PFSK-1 (cell line): ENCODE measurements around the gene MYL5.

Experiments
- FOXP2 ChIP-seq: optimal IDR thresholded peaks from 2 replicates; pipeline ENCODE3; 2011; ENCODE audit warnings: borderline replicate concordance, control low read depth, inconsistent platforms; ENCODE audit not compliant: insufficient read depth; ENCODE audit errors: extremely low read length, extremely low read depth
- POLR2AphosphoS5 ChIP-seq: IDR thresholded peaks from 2 replicates; pipeline ENCODE4 v1.6.1; 2012; ENCODE audit warnings: low read depth, mild to moderate bottlenecking, control low read depth, low read length, moderate library complexity
- SIN3A ChIP-seq: IDR thresholded peaks from 2 replicates; pipeline ENCODE4 v1.6.1; 2012; ENCODE audit warnings: mild to moderate bottlenecking, low read length, moderate library complexity, borderline replicate concordance; ENCODE audit not compliant: insufficient read depth
- TAF1 ChIP-seq: IDR thresholded peaks from 2 replicates; pipeline ENCODE4 v1.6.1; 2012; ENCODE audit warnings: low read length, control low read depth, borderline replicate concordance; ENCODE audit not compliant: insufficient read depth
- TF ChIP-seq, protein P1 (sequence below), 2 experiments: IDR thresholded peaks; 2 replicates each; pipeline versions ENCODE4 v1.6.1 to v1.8.0; 2011 to 2012; ENCODE audit warnings: low read depth in 2 of 2, low read length in 2 of 2, control low read depth in 1 of 2, inconsistent platforms in 1 of 2, mild to moderate bottlenecking in 1 of 2, moderate library complexity in 1 of 2; ENCODE audit not compliant: insufficient read depth in 1 of 2

Gene MYL5

GRCh38 chr4:708631-708933 is 34.2 kb downstream of the MYL5 start:
- TF ChIP-seq POLR2AphosphoS5 = no peak
- TF ChIP-seq, protein P1, sequence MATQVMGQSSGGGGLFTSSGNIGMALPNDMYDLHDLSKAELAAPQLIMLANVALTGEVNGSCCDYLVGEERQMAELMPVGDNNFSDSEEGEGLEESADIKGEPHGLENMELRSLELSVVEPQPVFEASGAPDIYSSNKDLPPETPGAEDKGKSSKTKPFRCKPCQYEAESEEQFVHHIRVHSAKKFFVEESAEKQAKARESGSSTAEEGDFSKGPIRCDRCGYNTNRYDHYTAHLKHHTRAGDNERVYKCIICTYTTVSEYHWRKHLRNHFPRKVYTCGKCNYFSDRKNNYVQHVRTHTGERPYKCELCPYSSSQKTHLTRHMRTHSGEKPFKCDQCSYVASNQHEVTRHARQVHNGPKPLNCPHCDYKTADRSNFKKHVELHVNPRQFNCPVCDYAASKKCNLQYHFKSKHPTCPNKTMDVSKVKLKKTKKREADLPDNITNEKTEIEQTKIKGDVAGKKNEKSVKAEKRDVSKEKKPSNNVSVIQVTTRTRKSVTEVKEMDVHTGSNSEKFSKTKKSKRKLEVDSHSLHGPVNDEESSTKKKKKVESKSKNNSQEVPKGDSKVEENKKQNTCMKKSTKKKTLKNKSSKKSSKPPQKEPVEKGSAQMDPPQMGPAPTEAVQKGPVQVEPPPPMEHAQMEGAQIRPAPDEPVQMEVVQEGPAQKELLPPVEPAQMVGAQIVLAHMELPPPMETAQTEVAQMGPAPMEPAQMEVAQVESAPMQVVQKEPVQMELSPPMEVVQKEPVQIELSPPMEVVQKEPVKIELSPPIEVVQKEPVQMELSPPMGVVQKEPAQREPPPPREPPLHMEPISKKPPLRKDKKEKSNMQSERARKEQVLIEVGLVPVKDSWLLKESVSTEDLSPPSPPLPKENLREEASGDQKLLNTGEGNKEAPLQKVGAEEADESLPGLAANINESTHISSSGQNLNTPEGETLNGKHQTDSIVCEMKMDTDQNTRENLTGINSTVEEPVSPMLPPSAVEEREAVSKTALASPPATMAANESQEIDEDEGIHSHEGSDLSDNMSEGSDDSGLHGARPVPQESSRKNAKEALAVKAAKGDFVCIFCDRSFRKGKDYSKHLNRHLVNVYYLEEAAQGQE (IDR thresholded peaks at IDR 0.05; ENCODE audit: insufficient read depth in 1 of 2, low read depth in 2 of 2, low read length in 2 of 2) = no peak
- TF ChIP-seq SIN3A = no peak
- no peak for TF ChIP-seq FOXP2
- no peak for TF ChIP-seq TAF1

DNA sequence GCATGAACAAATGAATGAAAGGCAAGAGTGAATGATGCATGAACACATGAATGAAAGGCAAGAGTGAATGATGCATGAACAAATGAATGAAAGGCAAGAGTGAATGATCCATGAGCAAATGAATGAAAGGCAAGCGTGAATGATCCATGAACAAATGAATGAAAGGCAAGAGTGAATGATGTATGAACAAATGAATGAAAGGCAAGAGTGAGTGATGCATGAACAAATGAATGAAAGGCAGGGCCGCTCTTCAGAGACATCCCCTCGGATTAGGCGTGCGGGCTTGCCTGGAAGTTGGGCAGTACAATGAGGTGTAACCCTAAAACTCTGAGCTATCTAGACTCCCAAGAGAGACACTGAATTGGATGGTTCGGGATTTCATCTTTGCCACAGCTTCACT is 35.0 kb downstream of the MYL5 start:
- TF ChIP-seq, protein P1 (IDR thresholded peaks at IDR 0.05; ENCODE audit: insufficient read depth in 1 of 2, low read depth in 2 of 2, low read length in 2 of 2) = no peak
- TF ChIP-seq FOXP2 = no peak
- no peak for TF ChIP-seq SIN3A
- TF ChIP-seq POLR2AphosphoS5 = no peak
- TF ChIP-seq TAF1 = no peak

DNA sequence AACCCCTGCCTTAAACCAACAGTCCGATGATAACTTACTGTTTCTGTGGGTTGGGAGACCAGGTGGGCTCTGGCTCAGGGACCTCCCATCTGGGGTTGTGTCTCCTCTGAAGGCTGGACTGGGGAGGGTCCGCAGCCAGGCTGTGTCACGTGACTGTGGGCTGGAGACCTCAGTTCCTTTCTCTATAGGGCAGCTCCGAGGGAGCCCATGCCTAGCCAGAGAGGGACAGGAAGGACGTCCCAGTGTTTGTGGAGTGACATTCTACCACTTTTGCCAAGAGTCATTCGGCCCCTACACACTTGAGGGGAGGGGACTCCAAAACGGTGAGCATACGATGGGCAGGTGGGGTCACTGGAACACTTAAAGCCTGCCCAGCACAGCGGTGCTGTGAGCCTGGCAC is 35.8 kb downstream of the MYL5 start:
- no peak for TF ChIP-seq FOXP2
- TF ChIP-seq POLR2AphosphoS5 = no peak
- TF ChIP-seq TAF1 = no peak

GRCh38 chr4:710916-711315 is 36.6 kb downstream of the MYL5 start:
- TF ChIP-seq SIN3A (no peak), FOXP2 (no peak), TAF1 (no peak), POLR2AphosphoS5 (no peak)
- TF ChIP-seq, protein P1 (IDR thresholded peaks at IDR 0.05; ENCODE audit: insufficient read depth in 1 of 2, low read depth in 2 of 2, low read length in 2 of 2) = no peak

DNA sequence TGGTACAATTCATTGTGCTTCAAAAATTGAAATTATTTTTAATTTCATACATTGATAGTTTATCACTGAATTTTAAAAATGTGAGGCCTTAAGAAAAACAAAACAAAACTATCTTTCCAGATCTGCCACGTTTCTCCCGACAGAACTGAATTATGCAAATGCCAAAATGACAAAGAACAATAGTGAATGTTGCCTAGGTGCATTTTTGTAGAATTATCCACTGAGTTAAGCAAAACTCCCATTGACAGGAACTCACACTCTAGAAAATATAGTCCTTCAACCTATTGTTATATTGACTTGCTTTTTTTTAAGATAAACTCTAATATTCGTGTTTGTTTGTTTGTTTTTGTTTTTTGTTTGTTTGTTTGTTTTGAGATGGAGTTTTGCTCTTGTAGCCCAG is 37.8 kb downstream of the MYL5 start:
- TF ChIP-seq TAF1 (no peak), POLR2AphosphoS5 (no peak), SIN3A (no peak), FOXP2 (no peak)
- TF ChIP-seq, protein P1 (IDR thresholded peaks at IDR 0.05; ENCODE audit: insufficient read depth in 1 of 2, low read depth in 2 of 2, low read length in 2 of 2) = no peak

GRCh38 chr4:712916-713632 is 38.7 kb downstream of the MYL5 start:
- TF ChIP-seq POLR2AphosphoS5 (no peak), SIN3A (no peak), FOXP2 (no peak), TAF1 (no peak)
- TF ChIP-seq, protein P1 (IDR thresholded peaks at IDR 0.05; ENCODE audit: insufficient read depth in 1 of 2, low read depth in 2 of 2, low read length in 2 of 2) = no peak
